GM20000 (cell line): ENCODE measurements around the gene SEC61A1.

Experiments
- DNase-seq: peaks from one replicate; pipeline ENCODE4 v3.0.0; 2012; ENCODE audit warnings: low spot score
- TF ChIP-seq, protein P1 (sequence below): IDR thresholded peaks from 2 replicates; pipeline ENCODE4 v1.5.1; 2012; ENCODE audit warnings: mild to moderate bottlenecking, control low read depth; ENCODE audit errors: extremely low read depth, missing control alignments

SEC61A1 gene

DNA sequence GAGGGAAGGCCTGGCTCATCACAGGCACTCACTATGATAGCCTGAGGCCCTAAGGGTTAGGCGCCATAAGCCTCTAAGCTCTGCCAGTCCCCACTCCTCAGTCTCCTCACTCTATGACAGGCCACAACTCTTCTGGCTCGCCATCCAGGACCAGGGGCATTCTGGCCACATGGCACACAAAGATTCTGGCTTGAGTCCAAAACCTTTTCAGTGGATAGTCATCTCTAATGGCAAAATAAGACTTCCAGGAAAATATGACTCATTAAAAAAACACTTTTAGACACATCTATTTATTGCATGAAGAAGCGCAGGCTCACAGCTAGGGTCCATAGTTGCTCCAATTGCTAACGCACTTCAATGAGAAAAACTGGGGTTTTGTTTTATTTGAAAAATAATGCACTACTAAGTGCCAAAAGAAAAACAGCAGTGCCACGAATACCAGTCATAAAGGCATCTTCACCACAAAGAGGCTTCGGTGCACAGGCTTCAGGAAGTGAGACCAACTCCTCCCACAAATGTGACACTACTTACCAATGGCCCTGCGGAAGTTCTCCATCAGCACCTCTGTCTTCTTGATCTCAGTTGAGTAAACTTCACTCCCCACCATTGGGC is 60.2 kb downstream of the SEC61A1 start:
- TF ChIP-seq, protein P1, sequence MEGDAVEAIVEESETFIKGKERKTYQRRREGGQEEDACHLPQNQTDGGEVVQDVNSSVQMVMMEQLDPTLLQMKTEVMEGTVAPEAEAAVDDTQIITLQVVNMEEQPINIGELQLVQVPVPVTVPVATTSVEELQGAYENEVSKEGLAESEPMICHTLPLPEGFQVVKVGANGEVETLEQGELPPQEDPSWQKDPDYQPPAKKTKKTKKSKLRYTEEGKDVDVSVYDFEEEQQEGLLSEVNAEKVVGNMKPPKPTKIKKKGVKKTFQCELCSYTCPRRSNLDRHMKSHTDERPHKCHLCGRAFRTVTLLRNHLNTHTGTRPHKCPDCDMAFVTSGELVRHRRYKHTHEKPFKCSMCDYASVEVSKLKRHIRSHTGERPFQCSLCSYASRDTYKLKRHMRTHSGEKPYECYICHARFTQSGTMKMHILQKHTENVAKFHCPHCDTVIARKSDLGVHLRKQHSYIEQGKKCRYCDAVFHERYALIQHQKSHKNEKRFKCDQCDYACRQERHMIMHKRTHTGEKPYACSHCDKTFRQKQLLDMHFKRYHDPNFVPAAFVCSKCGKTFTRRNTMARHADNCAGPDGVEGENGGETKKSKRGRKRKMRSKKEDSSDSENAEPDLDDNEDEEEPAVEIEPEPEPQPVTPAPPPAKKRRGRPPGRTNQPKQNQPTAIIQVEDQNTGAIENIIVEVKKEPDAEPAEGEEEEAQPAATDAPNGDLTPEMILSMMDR = no peak
- DNase-seq = no peak

DNA sequence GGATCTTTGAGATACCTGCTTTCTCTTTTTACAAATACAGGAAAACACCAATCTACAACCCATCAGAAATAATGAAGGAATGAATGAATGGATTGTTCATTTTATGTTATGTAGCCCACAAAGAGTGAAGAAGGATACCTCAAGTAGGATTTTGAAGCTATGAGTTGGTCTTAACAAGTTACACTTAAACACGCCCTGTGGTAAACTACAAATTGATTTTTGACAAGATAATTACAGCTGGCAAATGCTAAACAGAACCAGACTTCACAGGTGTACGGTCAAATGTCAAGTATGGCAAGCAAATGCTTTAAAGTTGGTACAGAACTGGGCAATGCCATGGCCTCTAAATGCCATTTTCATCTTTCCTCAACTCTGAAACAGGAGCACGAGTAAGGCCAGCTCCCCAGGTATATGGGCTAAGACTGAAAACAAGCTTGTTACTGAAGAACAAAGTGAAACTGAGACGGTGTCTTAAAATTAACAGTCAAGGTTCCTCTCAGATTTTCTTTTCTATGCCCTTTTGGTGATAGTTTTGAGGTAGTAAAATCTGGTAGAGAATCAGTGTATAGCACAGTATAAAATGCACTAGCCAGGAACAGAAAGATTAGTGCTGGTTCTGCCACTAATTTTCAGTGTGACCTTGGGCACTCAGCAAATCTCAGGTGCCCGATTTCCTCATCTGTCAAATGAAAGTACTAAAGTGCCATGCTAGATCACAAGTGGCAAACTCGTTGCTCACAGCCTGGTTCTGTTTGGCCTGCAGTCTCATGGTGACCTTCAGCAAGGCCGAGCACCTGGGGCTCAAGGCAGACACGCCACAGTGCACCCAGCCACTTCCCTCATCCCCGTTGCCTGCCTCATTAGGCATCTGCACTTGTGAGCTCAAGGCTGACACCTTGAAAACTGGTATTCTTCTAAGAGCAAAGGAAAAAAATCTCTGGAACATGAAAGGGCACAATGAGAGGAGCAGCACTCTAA is 61.9 kb downstream of the SEC61A1 start:
- TF ChIP-seq, protein P1 = no peak
- no peak for DNase-seq
